ENCODE measurements around the gene SPINT2. TPM values are rescaled to one million over a fixed set of nuclear protein-coding genes. Genes with fewer than 3 reads are reported as not detected.
"Not testable (repeated sequence)": the region's sequence is repeated elsewhere in the genome, so short reads cannot be mapped to it uniquely, and the experiment has no call there.

Gene SPINT2
- total RNA-seq, 4 donors from 2014 or later, result 396 to 1,376 (median 946) TPM

- Histone ChIP-seq H3K36me3 (no peaks in the 10 kb centered on the region), H3K4me3 (peak overlapping the region; percentile 63 to 92 (median 84)), H3K27ac (peak overlapping the region; percentile 98 to 100 (median 99)), H3K9me3 (no peaks in the 10 kb centered on the region), H3K4me1 (peaks cover 5 to 22% (median 7%) of the 10 kb centered on the region in 4 donors), H3K27me3 (no peaks in the 10 kb centered on the region)
- TF ChIP-seq CTCF (IDR thresholded peaks at IDR 0.05), result no peak
- peak; percentile 91 for TF ChIP-seq POLR2A (IDR thresholded peaks at IDR 0.05)
- peak; percentile 67 to 86 (median 83) for TF ChIP-seq POLR2AphosphoS5 (IDR thresholded peaks at IDR 0.05)
- 1 to 2% methylated on average over 8 to 52 of the region's 52 CpGs for WGBS, 2 donors (ENCODE audit: low coverage in 1 of 2)
- in situ Hi-C loops (cut with MboI; ENCODE audit: low pct_ligation_motif_present in 1 of 4, low pct_unique_long_range_greater_than_20kb in 1 of 4, low sequenced_read_pairs in 3 of 4) (loop anchor here (25.0 kb wide), 2 partner anchors 424 to 449 kb away; partner anchors contain the start of genes SIPA1L3 (in 3 of the 4) and WDR87 (in 3 of the 4)), intact Hi-C loops (cut with DNase I; ENCODE audit: low total_unique reads) (no loop called here)
- DNase-seq, result peak; percentile 98
These were observed 71.7 kb downstream of the SPINT2 start for GRCh38 chr19:38335949-38336637.

GRCh38 chr19:38336638-38337359, 72.4 kb downstream of the SPINT2 start:
- WGBS, 2 donors (ENCODE audit: low coverage in 1 of 2), result 2 to 3% methylated on average over 19 to 41 of the region's 41 CpGs
- H3K4me1 ChIP-seq, result peaks cover 5 to 22% (median 7%) of the 10 kb centered on the region in 4 donors
- intact Hi-C loops (cut with DNase I; ENCODE audit: low total_unique reads), result no loop called here
- peak overlapping the region; percentile 63 to 92 (median 84) for H3K4me3 ChIP-seq
- H3K36me3 ChIP-seq, result no peaks in the 10 kb centered on the region
- peak overlapping the region; percentile 98 to 100 (median 99) for H3K27ac ChIP-seq
- no peaks in the 10 kb centered on the region for H3K27me3 ChIP-seq
- TF ChIP-seq POLR2A (IDR thresholded peaks at IDR 0.05) (peak; percentile 62), POLR2AphosphoS5 (IDR thresholded peaks at IDR 0.05) (no peak)
- peak; percentile 99 for DNase-seq
- in situ Hi-C loops (cut with MboI; ENCODE audit: low pct_ligation_motif_present in 1 of 4, low pct_unique_long_range_greater_than_20kb in 1 of 4, low sequenced_read_pairs in 3 of 4), result loop anchor here (25.0 kb wide), 2 partner anchors 424 to 449 kb away; partner anchors contain the start of genes SIPA1L3 (in 3 of the 4) and WDR87 (in 3 of the 4)
- H3K9me3 ChIP-seq, result no peaks in the 10 kb centered on the region

- Histone ChIP-seq H3K4me1 (peaks cover 5 to 22% (median 7%) of the 10 kb centered on the region in 4 donors), H3K9me3 (no peaks in the 10 kb centered on the region), H3K27ac (peak overlapping the region; percentile 98 to 100 (median 99)), H3K27me3 (no peaks in the 10 kb centered on the region), H3K4me3 (peak overlapping the region; percentile 17 to 92 (median 72)), H3K36me3 (no peaks in the 10 kb centered on the region)
- in situ Hi-C loops (cut with MboI; ENCODE audit: low pct_ligation_motif_present in 1 of 4, low pct_unique_long_range_greater_than_20kb in 1 of 4, low sequenced_read_pairs in 3 of 4) (loop anchor here (25.0 kb wide), 2 partner anchors 425 to 450 kb away; partner anchors contain the start of genes SIPA1L3 (in 3 of the 4) and WDR87 (in 3 of the 4)), intact Hi-C loops (cut with DNase I; ENCODE audit: low total_unique reads) (no loop called here)
- no peak for DNase-seq
- WGBS, 2 donors (ENCODE audit: low coverage in 1 of 2), result 0 to 60% methylated on average over 1 to 10 of the region's 10 CpGs
- TF ChIP-seq CTCF (IDR thresholded peaks at IDR 0.05), result no peak
- TF ChIP-seq POLR2A (IDR thresholded peaks at IDR 0.05), result no peak
- TF ChIP-seq EP300 (IDR thresholded peaks at IDR 0.05; ENCODE audit: low read depth), result no peak
- no peak for TF ChIP-seq POLR2AphosphoS5 (IDR thresholded peaks at IDR 0.05)
These were observed 72.9 kb downstream of the SPINT2 start for GRCh38 chr19:38337360-38337653.

GRCh38 chr19:38339011-38339410, 74.6 kb downstream of the SPINT2 start:
- in situ Hi-C loops (cut with MboI; ENCODE audit: low pct_ligation_motif_present in 1 of 4, low pct_unique_long_range_greater_than_20kb in 1 of 4, low sequenced_read_pairs in 3 of 4), result loop anchor here (25.0 kb wide), 2 partner anchors 427 to 452 kb away; partner anchors contain the start of genes SIPA1L3 (in 3 of the 4) and WDR87 (in 3 of the 4)
- H3K9me3 ChIP-seq; H3K36me3 ChIP-seq; H3K27me3 ChIP-seq; H3K4me3 ChIP-seq; H3K27ac ChIP-seq; DNase-seq; intact Hi-C loops (cut with DNase I; ENCODE audit: low total_unique reads): not testable (repeated sequence)
- H3K4me1 ChIP-seq, result peaks cover 5 to 22% (median 7%) of the 10 kb centered on the region in 4 donors
- 65 to 68% methylated on average over 2 to 4 of the region's 4 CpGs for WGBS, 2 donors (ENCODE audit: low coverage in 1 of 2)

GRCh38 chr19:38340927-38341326, 76.6 kb downstream of the SPINT2 start:
- DNase-seq, result no peak
- peaks cover 5 to 16% (median 6%) of the 10 kb centered on the region in 4 donors for H3K4me1 ChIP-seq
- TF ChIP-seq POLR2A (IDR thresholded peaks at IDR 0.05), result no peak
- TF ChIP-seq POLR2AphosphoS5 (IDR thresholded peaks at IDR 0.05), result no peak
- TF ChIP-seq EP300 (IDR thresholded peaks at IDR 0.05; ENCODE audit: low read depth), result no peak
- no peak for TF ChIP-seq CTCF (IDR thresholded peaks at IDR 0.05)
- no peaks in the 10 kb centered on the region for H3K36me3 ChIP-seq
- in situ Hi-C loops (cut with MboI; ENCODE audit: low pct_ligation_motif_present in 1 of 4, low pct_unique_long_range_greater_than_20kb in 1 of 4, low sequenced_read_pairs in 3 of 4) (loop anchor here (25.0 kb wide), 2 partner anchors 429 to 454 kb away; partner anchors contain the start of genes SIPA1L3 (in 3 of the 4) and WDR87 (in 3 of the 4)), intact Hi-C loops (cut with DNase I; ENCODE audit: low total_unique reads) (loop anchor here (5.0 kb wide), 1 partner anchor 969 kb away; the partner anchor contains the start of gene ZNF527)
- H3K27ac ChIP-seq, result no peak overlapping the region
- no peaks in the 10 kb centered on the region for H3K27me3 ChIP-seq
- H3K9me3 ChIP-seq, result no peaks in the 10 kb centered on the region
- WGBS, 2 donors (ENCODE audit: low coverage in 1 of 2), result 94% methylated on average over 2 of the region's 2 CpGs
- H3K4me3 ChIP-seq, result no peak overlapping the region
